ENCODE measurements around the gene ATG13. TPM values are rescaled to one million over a fixed set of nuclear protein-coding genes. Genes with fewer than 3 reads are reported as not detected.
"Not testable (repeated sequence)": the region's sequence is repeated elsewhere in the genome, so short reads cannot be mapped to it uniquely, and the experiment has no call there.

Gene ATG13
- polyA plus RNA-seq, 3 donors = 60.8 to 79.8 (median 70.3) TPM

DNA sequence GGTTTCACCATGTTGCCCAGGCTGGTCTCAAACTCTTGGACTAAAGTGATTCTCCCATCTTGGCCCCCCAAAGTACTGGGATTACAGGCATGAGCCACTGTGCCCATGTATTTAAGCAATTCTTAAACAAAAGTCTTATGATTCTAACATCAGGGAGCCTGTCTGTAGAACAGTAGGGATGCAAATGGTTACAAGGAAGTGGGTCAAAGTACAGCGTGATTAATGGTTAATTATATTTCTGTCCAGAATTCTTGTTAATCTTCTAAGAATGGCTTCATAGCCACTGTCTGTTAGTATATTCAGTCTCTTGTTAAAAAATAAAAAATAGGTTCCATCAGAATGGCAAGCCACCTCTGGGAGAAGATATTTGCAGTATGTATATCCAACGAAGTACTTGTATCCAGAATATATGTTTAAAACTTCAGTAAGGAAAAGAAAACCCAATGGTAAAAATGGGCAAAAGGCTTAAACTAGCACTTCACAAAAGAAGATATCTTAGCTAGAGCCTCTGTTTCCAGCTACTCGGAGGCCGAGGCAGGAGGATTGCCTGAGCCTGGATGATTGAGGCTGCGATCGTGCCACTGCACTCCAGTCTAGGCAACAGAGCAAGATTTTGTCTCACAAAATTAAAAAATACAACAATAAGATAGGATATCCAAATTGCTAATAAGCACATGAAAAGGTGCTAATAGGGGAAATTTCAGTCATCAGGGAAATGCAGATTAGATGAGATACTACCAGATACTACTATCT, 22.9 kb downstream of the ATG13 start:
- DNase-seq = no peak

DNA sequence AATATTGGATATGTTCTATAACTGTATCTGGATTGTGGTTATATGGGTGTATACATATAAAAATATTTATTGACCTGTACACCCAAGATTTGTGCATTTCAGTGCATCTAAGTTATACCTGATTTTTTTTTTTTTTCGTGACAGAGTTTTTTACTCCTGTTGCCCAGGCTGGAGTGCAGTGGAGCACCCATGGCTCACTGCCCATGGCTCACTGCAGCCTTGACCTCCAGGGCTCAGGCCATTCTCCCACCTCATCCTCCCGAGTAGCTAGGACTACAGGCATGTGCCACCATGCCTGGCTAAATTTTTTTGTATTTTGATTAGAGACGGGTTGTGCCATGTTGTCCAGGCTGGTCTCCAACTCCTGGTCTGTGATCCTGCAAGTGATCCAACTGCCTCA, 24.3 kb downstream of the ATG13 start:
- no peak for DNase-seq

DNA sequence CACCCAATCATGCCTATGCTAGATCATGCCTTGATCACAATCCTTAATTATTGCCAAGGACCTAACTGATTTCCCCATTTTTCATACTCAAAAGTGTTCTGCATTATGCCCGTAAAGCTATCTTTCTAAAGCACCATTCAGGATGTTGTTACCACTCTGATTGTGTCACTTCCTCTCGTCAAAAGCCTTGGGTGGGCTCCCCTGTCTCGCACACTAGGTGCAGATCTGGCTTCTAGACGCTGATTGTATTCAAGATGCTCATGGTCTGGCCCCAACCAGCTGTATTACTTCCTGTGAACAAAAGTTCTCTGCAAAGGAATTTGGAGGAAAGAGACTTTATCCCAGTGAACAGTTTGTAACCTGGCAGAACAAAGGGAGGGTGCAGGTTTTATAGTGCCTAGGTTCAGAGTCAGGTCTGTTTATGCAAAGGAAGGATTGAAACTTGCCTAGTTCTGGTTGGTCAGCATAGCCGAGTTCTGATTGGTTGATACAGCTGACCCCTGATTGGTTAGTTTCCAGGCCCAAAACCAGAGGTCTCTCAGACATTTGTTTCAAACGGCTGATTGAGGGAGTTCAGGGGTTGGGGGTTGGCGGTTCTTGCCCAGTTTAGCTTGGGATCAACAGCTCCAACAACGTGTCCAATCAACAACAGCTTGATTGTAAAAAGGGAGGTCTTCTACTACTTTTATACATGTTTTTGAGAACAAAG, 25.4 kb downstream of the ATG13 start:
- DNase-seq = no peak

DNA sequence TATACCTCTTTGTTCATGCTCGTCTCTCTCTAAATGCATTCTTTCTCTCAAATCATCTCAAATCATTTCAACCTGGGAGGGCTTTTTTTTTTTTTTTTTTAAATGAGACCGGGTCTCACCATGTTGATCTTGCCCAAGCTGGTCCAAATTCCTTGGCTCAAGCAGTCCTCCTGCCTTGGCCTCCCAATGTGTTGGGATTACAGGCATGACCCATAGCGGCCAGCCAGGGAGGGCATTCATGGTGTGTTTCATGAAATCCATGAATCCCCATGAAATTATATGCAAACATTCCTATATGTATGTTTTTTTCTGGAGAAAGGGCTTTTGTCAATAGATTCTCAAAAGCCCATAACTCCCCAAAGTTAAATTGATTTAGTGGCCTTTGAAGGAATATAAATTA, 26.2 kb downstream of the ATG13 start:
- DNase-seq = no peak

DNA sequence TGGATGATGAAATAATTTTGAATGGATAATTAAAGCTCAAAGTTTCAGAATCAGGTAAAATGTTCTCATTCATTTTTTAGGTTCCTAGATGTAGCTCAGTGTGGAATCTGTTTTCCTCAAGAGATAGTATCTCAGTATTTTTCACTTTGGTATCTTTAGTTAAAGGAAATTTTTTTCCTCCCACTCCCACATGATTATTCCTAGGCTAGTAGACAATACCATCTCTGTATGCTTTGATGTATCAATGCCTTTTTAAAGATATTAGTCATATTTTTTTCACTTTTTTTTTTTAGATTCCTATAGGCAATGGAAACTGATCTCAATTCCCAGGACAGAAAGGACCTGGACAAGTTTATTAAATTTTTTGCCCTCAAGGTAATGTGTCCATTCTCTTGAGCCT, 26.6 kb downstream of the ATG13 start:
- no peak for DNase-seq

DNA sequence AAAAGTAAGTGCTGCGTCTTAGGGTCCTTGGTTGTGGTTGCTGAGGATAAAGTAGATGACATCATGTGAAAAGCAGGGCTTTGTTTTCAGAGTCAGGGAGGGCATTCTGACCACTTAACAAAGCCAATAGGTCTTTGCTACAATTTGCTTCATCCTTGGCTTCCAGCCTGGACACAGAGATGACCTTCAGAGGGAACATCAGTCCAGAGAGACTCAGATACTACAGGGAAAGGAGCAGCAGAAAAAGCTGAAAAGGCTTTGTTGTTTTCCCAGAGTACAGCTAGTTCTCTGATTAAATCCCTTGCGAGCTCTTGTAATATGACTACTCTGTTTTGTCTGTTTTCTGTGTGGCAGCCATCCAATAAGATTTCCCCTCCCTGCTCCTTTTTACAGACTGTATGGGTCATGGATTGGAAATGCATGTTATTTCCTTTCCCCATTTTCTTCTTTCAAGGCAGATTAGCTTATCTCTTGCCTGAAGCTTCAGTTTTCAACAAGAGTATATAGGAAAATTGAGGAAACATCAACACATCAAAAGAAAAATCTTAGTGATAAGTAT, 31.9 kb downstream of the ATG13 start:
- peak; percentile 35 for DNase-seq

DNA sequence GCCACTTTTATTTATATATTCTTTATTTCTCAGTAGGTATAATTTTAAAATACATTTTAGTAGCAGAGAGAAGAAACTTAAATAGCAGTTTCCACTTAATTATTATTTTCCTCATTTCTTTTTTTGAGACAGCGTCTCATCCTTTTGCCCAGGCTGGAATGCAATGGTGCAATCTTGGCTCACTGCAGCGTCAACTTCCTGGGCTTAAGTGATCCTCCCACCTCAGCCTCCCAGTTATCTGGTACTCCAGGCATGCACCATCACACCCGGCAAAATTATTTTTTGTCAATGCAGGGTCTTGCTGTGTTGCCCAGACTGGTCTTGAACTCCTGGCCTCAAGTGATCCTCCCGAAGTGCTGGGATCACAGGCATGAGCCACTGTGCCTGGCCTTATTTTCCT, 38.3 kb downstream of the ATG13 start:
- DNase-seq = no peak

DNA sequence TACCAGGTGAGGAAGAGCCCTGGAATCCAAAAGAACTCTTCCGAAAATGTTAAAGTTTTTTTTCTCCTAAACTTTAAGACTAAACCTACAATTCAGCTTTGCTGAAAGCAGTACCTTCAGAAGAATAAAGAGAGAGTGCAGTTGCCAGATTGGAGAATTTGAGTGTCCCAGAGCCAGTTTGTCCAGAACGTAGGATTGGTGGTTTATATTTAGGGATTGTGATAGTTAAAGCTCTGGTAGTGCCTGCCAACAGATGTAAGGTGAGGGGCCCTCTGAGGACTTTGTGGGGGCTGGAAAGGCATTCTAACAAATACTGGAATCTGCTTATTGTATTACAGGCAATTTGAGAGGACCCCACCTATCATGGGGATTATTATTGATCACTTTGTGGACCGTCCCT, 39.8 kb downstream of the ATG13 start:
- no peak for DNase-seq

DNA sequence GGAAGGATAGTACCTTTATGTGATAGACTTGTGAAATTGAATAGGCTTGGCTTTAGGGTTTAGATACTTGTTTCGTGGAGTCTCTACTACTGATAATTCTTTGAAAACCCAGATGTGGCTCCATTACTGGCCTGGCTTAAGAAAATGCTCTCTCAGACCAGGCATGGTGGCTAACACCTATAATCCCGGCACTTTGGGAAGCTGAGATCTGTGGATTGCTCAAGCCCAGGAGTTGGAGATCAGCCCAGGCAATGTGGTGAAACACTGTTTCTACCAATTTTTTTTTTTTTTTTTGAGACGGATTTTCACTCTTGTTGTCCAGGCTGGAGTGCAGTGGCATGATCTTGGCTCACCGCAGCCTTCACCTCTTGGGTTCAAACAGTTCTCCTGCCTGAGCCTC, 40.9 kb downstream of the ATG13 start:
- DNase-seq = no peak

DNA sequence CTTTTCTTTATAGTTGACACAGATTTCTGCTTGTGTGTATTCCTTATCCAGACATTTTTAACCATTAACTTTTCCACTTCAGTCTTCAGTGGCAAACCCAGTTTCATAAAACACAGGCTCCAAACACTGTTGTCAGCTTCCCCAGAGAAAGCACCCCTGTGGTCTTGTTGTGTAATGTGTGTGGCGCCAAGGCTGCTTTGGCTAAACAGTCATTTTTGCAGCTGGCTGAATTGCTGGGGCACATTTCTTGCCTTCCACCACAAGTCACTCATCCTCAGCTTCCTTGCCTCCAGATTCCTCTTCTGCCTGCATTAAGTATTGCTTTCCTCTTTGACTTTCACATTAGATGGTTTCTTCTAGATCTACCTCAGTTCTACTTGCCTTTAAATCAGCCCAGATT, 42.6 kb downstream of the ATG13 start:
- DNase-seq = no peak

DNA sequence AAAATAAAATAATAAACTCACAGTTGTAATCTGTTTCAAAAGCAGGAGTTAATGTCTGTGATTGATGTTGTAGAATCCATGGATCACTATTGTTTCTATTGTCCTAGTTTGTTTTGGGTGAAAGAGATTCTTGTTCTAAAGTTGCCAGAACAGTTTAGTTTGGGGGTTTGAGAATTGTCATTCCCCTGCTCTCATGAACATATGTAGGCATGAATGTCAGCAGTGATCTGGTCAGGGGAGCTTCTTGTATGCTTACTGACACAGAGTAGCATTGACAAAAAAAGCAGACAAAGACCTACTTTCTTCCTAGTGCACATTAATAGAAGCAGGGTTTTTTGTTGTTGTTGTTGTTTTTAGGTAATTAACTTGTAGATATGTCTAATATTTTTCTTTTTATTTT, 44.5 kb downstream of the ATG13 start:
- DNase-seq = no peak

DNA sequence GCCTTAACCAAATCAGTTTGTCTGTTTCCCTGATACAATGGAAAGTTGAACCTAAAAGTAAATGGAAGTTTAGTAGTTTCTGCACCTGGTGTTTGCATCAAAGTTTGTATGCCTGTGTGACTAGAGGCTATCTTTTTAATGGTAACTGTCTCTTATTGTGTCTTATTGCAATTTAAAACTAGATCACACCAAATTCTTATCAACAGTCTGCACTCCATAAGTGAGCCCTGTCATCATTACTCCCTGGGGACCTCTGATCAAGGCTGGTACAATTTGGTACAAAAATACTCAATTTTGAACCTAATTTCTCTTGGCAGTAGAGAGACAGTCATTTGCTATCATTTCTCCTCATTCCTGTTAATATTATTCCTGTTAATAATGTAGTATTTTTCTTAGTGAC, 45.0 kb downstream of the ATG13 start:
- no peak for DNase-seq

DNA sequence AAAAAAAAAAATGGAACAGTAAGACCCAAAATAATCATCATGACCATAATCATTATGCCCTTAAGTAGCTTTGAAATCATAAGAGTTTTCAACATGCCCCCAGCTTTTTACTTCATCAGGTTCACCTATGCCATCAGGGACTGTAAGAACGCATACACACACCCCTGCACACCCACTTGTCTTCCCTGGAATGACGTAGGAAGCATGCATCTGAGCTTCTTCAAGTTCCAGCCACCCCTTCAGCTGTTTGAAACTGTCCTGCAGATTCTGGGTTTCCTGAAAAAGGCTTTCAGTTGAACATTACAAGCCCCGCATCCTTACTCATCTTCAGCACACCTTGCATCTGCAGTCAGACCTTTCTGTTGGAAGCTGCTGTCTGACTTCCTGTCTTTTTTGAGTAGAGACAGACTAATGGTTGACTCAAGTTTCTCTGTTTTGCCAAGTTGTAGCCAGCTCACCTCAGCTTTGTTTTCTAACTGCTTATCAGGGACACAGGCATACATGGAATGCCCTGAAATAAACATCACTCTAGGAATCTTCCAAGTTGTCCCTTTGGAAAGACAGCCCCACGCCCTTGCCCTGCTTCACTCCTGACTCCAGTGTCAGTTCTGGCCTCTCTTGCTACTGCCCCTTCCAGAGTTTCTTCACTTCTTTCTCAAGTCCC, 46.1 kb downstream of the ATG13 start:
- no peak for DNase-seq

DNA sequence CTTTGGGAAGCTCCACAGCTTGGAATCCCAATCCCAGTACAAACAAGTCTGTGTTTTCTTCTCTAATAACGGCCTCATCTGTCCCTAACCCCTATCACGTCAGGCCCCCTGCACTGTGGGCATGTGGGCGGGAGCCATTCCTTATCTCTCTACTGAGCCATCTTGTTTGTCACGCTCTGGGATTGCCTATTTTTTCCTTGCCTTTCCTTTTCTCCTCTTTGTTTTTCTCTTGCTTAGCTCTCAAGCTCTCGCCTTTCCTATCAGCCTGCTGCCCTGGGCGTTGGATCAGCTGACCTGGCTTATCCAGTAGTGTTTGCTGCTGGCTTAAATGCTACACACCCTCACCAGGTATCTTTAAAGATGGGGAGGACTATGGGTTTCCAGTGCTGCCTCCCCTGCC, 47.3 kb downstream of the ATG13 start:
- DNase-seq = no peak

DNA sequence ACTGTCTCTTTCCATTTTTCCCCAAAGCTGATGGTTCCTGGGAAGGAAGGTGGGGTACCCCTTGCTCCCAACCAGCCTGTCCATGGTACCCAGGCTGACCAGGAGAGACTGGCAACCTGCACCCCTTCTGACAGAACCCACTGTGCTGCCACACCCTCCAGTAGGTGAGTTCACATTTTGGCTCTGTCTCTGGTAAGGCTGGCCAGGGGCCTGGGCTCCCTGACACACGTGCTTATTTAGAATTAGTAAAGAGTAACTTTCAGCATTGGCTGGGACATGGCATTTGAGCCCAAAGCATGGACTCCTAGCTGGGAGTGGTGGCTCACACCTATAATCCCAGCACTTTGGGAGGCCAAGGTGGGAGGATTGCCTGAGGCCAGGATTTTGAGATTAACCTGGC, 48.0 kb downstream of the ATG13 start:
- no peak for DNase-seq

DNA sequence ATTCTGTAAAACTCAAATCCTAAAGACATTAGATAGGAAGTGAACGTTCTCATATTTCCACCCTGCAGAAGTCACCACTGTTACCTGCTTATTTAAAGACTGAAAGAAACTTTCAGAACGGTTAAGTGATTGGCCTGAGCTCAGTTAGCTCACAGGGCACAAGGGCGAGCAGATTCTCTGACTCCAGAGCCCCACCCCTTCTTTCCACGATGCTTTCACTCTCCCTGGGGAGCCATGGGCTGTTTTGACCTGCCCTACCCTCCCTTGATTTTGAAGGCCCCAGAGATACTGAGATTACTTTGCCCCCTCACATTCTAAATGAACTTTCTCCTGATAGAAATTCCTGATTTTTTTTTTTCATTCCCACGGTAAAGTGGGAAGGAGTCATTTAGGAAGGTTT, 49.2 kb downstream of the ATG13 start:
- DNase-seq = no peak

DNA sequence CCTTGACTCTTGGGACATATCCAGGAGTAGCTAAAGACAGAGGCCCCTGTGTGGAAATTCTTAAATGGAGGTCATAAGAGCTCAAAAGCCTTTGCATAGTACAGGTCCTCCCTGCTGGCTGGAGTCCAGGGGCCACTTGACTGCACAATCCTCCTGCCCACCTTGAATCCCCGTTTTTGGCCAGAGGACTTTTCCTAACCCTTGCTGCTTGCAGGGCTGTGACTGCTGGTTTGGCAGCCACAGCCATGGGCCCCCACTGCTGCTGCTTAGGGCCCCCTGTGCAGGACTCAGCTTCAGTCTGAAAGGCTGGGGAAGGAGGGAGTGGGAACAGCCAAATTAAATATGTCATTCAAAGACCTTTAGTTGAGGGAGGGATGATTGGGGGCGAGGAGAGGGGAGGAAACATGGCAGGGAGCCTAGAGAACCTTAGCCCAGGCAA, 49.7 kb downstream of the ATG13 start:
- DNase-seq = peak; percentile 49

DNA sequence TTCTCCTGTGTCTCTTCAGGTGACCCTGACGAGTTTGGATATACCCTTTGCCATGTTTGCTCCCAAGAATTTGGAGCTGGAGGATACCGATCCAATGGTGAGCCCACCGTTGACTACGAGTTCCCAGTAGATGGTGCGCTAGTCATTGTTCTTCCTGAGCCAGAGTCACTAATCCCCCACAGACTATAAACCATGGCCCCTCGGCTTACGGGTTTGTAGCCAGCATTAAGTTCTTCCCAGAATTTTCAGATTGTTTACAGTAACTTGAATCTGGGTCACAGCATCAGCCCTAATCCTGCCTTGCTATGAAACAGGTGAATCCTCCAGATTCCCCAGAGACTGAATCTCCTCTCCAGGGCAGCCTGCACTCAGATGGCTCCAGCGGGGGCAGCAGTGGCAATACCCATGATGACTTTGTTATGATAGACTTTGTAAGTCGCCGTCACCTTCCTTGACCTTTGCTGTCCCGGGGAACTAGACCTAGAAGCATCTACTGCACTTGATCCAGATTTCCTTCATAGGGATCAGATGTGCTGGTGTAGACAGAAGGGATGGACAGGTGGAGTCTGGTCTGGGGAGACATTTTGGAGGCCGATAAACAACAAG, 51.2 kb downstream of the ATG13 start:
- DNase-seq = no peak

DNA sequence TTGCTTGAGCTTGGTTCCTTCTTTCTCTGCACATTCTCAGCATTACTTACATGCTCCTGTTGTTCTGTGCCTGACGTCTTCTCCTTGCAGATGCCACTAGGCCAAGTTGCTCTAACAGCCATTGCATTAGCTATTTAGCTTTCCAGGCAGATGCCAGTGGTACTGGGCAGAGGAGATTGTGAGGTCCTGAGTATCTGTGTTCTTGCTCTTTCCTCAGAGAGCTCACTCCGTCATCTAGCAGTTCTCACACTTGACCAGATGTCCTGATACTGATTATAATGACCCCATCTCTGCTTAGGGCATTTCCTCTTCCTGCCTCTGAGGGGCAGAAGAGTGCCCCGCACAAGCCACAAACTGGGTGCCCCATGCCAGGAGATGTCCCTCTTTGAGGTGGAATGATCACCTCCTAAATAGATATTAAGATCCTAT, 52.4 kb downstream of the ATG13 start:
- no peak for DNase-seq

DNA sequence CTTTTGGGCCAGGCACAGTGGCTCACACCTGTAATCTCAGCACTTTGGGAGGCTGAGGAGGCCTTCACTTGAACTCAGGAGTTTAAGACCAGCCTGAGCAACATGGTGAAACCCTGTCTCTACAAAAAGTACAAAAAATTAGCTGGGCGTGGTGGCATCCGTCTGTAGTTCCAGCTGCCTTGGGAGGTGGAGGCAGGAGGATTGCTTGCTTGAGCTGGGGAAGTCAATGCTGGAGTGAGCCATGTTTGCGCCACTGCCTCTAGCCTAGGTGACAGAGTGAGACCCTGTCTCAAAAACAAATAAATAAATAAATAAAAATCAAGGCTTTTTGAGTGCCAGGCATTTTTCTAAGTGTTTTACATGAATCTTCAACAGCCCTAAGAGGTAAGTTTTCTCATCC, 53.2 kb downstream of the ATG13 start:
- DNase-seq = not testable (repeated sequence)

DNA sequence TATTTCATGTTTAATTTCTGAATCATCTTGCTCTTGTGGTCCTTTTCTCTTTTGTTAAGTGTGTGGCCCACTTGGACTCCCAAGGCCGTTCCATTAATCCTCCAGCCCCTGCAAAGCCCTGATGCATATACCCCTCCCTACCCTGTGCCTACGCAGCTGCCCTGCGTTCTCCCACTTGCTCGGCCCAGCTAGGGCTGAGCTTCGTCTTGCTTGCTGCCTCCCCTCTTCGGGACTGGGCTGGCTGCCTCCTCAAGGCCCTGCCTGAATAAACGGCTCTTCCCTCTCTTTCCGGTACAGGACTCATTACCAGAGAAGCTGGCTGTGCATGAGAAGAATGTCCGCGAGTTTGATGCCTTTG, 54.6 kb downstream of the ATG13 start:
- DNase-seq = no peak

DNA sequence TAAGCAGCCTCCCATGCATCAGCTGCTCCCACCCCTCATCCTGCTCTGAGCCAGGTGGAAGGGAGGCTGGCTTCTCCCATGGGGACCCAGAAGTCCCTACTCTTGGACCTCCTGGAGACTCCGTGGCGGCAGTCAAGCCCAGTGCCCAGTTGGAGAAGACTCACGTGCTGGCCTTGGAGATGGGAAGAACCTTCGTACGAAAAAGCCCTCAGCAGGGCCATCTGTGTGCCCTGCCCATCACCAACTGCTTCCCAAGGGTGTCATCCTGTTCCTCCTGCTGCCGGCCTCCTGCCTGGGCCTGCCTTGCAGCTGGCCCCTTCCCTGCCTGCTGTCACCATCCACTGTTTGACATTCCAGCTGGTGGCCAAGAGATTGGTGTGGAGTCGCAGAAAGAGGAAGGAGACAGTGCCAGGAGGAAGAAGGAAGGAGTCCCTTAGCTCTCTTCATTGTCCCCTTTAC, 55.1 kb downstream of the ATG13 start:
- DNase-seq = no peak
